H1 (cell line): ENCODE data around the gene ZSWIM6. TPM values are rescaled to one million over a fixed set of nuclear protein-coding genes. Genes with fewer than 3 reads are reported as not detected.

ENCODE experiments used
- CTCF ChIA-PET: fragments of 300-600 bp; sonication (Branson Sonifier 250); formaldehyde crosslinking; loops from one replicate; lab custom pipeline; 2021; ENCODE audit not compliant: partially characterized antibody; lab: Charles Lee
- POLR2A ChIA-PET: fragments of 300-600 bp; sonication (Branson Sonifier 250); formaldehyde crosslinking; loops from one replicate; lab custom pipeline; 2021; ENCODE audit warnings: inconsistent platforms; ENCODE audit not compliant: partially characterized antibody; lab: Charles Lee
- DNase-seq, 2 experiments: peaks; one replicate each; pipeline versions ENCODE4 v3.0.0 to v3.0.0-alpha.2; 2010 to 2022; ENCODE audit warnings: low spot score in 2 of 2, low read depth in 1 of 2, mixed read lengths in 1 of 2
- FAIRE-seq: peaks from 2 replicates; lab custom pipeline; 2011; peaks lifted over from hg19 to GRCh38; lab: Jason Lieb, UNC
- H2AFZ ChIP-seq: 2 replicates; pipeline ENCODE4 v1.8.1; 2012; ENCODE audit warnings: low read length, inconsistent platforms
- H2AK5ac ChIP-seq: 2 replicates; pipeline ENCODE4 v1.6.1; 2013; ENCODE audit warnings: low read depth, low read length
- H2BK120ac ChIP-seq: replicated peaks from 2 replicates; pipeline ENCODE3; 2013; ENCODE audit warnings: low read depth, low read length, inconsistent platforms
- H2BK12ac ChIP-seq: 2 replicates; pipeline ENCODE4 v1.6.1; 2013; ENCODE audit warnings: low read depth, low read length
- H2BK15ac ChIP-seq: 2 replicates; pipeline ENCODE4 v1.6.1; 2013; ENCODE audit warnings: low read length
- H2BK20ac ChIP-seq: 2 replicates; pipeline ENCODE4 v1.6.1; 2013; ENCODE audit warnings: low read length
- H2BK5ac ChIP-seq: 2 replicates; pipeline ENCODE4 v1.6.1; 2013; ENCODE audit warnings: low read depth, low read length
- H3K14ac ChIP-seq: 2 replicates; pipeline ENCODE4 v1.6.1; 2013; ENCODE audit warnings: inconsistent platforms; ENCODE audit not compliant: insufficient read length
- H3K18ac ChIP-seq: 2 replicates; pipeline ENCODE4 v1.6.1; 2013; ENCODE audit warnings: low read length; ENCODE audit errors: extremely low read depth
- H3K23ac ChIP-seq: 2 replicates; pipeline ENCODE4 v1.6.1; 2013; ENCODE audit warnings: inconsistent platforms; ENCODE audit not compliant: insufficient read length
- H3K23me2 ChIP-seq: 2 replicates; pipeline ENCODE4 v1.6.1; 2013; ENCODE audit warnings: low read depth, low read length
- H3K27ac ChIP-seq: 2 replicates; pipeline ENCODE4 v1.6.1; 2011; ENCODE audit warnings: low read depth, low read length, inconsistent platforms
- H3K27me3 ChIP-seq, 4 experiments: replicated peaks in 1 of 4; 1 replicate in 1 of 4; 2 replicates in 3 of 4; pipeline versions ENCODE4 v1.6.1 to v1.8.1; 2011 to 2013; ENCODE audit warnings: low read length in 3 of 4, mild to moderate bottlenecking in 3 of 4, inconsistent platforms in 2 of 4, mixed read lengths in 2 of 4, moderate library complexity in 1 of 4; ENCODE audit not compliant: control insufficient read depth in 3 of 4, insufficient read depth in 3 of 4; ENCODE audit errors: extremely low read depth in 1 of 4
- H3K36me3 ChIP-seq, 4 experiments: 2 replicates each; pipeline versions ENCODE4 v1.6.1 to v1.8.1; 2011 to 2013; ENCODE audit warnings: mild to moderate bottlenecking in 4 of 4, low read length in 3 of 4, moderate library complexity in 2 of 4, control low read depth in 1 of 4, inconsistent platforms in 1 of 4; ENCODE audit not compliant: insufficient read depth in 4 of 4, control insufficient read depth in 2 of 4
- H3K4ac ChIP-seq: replicated peaks from 2 replicates; pipeline ENCODE3; 2013; ENCODE audit warnings: low read length, low read depth, mixed read lengths, inconsistent platforms; ENCODE audit not compliant: insufficient read length
- H3K4me1 ChIP-seq, 4 experiments: replicated peaks in 1 of 4; 1 replicate in 1 of 4; 2 replicates in 3 of 4; pipeline versions ENCODE4 v1.6.1 to v1.8.1; 2011 to 2013; ENCODE audit warnings: low read length in 3 of 4, inconsistent platforms in 2 of 4, mixed read lengths in 1 of 4; ENCODE audit not compliant: insufficient read depth in 4 of 4, control insufficient read depth in 3 of 4
- H3K4me2 ChIP-seq, 2 experiments: 2 replicates each; pipeline versions ENCODE4 v1.6.1 to v1.8.1; 2011 to 2013; ENCODE audit warnings: low read depth in 2 of 2, low read length in 2 of 2, control low read depth in 1 of 2, inconsistent platforms in 1 of 2, mild to moderate bottlenecking in 1 of 2; ENCODE audit not compliant: insufficient read depth in 1 of 2
- H3K4me3 ChIP-seq, 4 experiments: fragments of 200-600, 300-600 bp in 1 of 4; sonication (generic), shearing (Covaris generic), sonication (Bioruptor Twin) in 1 of 4; 2 replicates each; pipeline versions ENCODE4 v1.5.1 to v1.8.1; 2011 to 2016; ENCODE audit warnings: low read length in 4 of 4, low read depth in 3 of 4, control low read depth in 2 of 4, inconsistent platforms in 2 of 4, mild to moderate bottlenecking in 2 of 4, mixed read lengths in 1 of 4, moderate library complexity in 1 of 4; ENCODE audit not compliant: insufficient read depth in 2 of 4; ENCODE audit errors: extremely low read depth in 1 of 4
- H3K56ac ChIP-seq: replicated peaks from 2 replicates; pipeline ENCODE3; 2013; ENCODE audit warnings: low read depth, mild to moderate bottlenecking, mixed read lengths, low read length, inconsistent platforms; ENCODE audit not compliant: insufficient read length
- H3K79me1 ChIP-seq: 2 replicates; pipeline ENCODE4 v1.6.1; 2013; ENCODE audit warnings: low read depth, low read length, control low read depth
- H3K79me2 ChIP-seq, 2 experiments: 2 replicates each; pipeline versions ENCODE4 v1.6.1 to v1.8.1; 2012 to 2013; ENCODE audit warnings: low read length in 2 of 2, mild to moderate bottlenecking in 2 of 2, inconsistent platforms in 1 of 2; ENCODE audit not compliant: insufficient read depth in 2 of 2, control insufficient read depth in 1 of 2
- H3K9ac ChIP-seq, 4 experiments: replicated peaks in 1 of 4; 1 replicate in 1 of 4; 2 replicates in 3 of 4; pipeline versions ENCODE4 v1.6.1 to v1.8.1; 2011 to 2013; ENCODE audit warnings: low read depth in 3 of 4, low read length in 3 of 4, control low read depth in 2 of 4, mild to moderate bottlenecking in 2 of 4, moderate library complexity in 2 of 4, inconsistent platforms in 1 of 4; ENCODE audit errors: extremely low read depth in 1 of 4
- H3K9me3 ChIP-seq, 2 experiments: 2 replicates each; pipeline versions ENCODE4 v1.6.1 to v1.8.1; 2012 to 2013; ENCODE audit warnings: mild to moderate bottlenecking in 2 of 2, moderate library complexity in 2 of 2, control low read depth in 1 of 2, inconsistent platforms in 1 of 2, low read depth in 1 of 2, low read length in 1 of 2, mixed read lengths in 1 of 2; ENCODE audit not compliant: insufficient read depth in 2 of 2
- H4K20me1 ChIP-seq, 2 experiments: replicated peaks in 1 of 2; 2 replicates each; pipeline versions ENCODE3 to v1.8.1; 2011 to 2013; ENCODE audit warnings: inconsistent platforms in 2 of 2, low read length in 2 of 2, mild to moderate bottlenecking in 1 of 2; ENCODE audit not compliant: insufficient read depth in 2 of 2, control insufficient read depth in 1 of 2
- H4K5ac ChIP-seq: 2 replicates; pipeline ENCODE4 v1.6.1; 2013; ENCODE audit warnings: low read length, low read depth, mixed read lengths, inconsistent platforms; ENCODE audit not compliant: insufficient read length
- H4K8ac ChIP-seq: 2 replicates; pipeline ENCODE4 v1.8.0; 2013; ENCODE audit warnings: mild to moderate bottlenecking, moderate library complexity, low read length, inconsistent platforms; ENCODE audit not compliant: insufficient read depth; ENCODE audit errors: extremely low read depth
- H4K91ac ChIP-seq: replicated peaks from 2 replicates; pipeline ENCODE3; 2013; ENCODE audit warnings: low read length, mixed read lengths, inconsistent platforms; ENCODE audit not compliant: insufficient read length
- FOSL1 ChIP-seq: IDR thresholded peaks from 2 replicates; pipeline ENCODE4 v1.6.1; 2011; ENCODE audit warnings: mild to moderate bottlenecking, low read depth, low read length, moderate library complexity; ENCODE audit not compliant: insufficient read depth
- HDAC2 ChIP-seq, 2 experiments: fragments of 300-600 bp in 1 of 2; sonication (generic) in 1 of 2; IDR thresholded peaks; 2 replicates each; pipeline ENCODE4 v1.6.1; 2011 to 2012; ENCODE audit warnings: low read depth in 2 of 2, low read length in 2 of 2, mild to moderate bottlenecking in 2 of 2, moderate library complexity in 2 of 2, borderline replicate concordance in 1 of 2, inconsistent platforms in 1 of 2
- SAP30 ChIP-seq: fragments of 300-600 bp; sonication (generic); IDR thresholded peaks from 2 replicates; pipeline ENCODE4 v1.7.1; 2012; ENCODE audit warnings: low read length, moderate library complexity, mild to moderate bottlenecking, inconsistent platforms; ENCODE audit not compliant: insufficient read depth, insufficient replicate concordance
- TEAD4 ChIP-seq: IDR thresholded peaks from 2 replicates; pipeline ENCODE4 v1.6.1; 2012; ENCODE audit warnings: low read depth, low read length, inconsistent platforms, mixed read lengths
- whole genome bisulfite sequencing, 2 experiments: shearing (Covaris generic) in 1 of 2; methylation state at CpG; one replicate each; pipeline versions ENCODE4 v1.1.6 to v1.1.7; 2013 to 2015; ENCODE audit warnings: low lambda C conversion rate in 2 of 2, mixed read lengths in 2 of 2, inconsistent platforms in 1 of 2, low coverage in 1 of 2, missing lambda C conversion rate in 1 of 2; ENCODE audit not compliant: insufficient replicate concordance in 2 of 2, insufficient coverage in 1 of 2, insufficient read length in 1 of 2; ENCODE audit errors: extremely low coverage in 1 of 2, missing lambda C conversion rate in 1 of 2; 5-methylcytosine and 5-hydroxymethylcytosine counted together
- polyA plus RNA-seq, 7 experiments: library from polyadenylated mRNA; depleted of rRNA in 3 of 7; stranded (reverse) in 5 of 7; unstranded in 2 of 7; fragments of >200 nt in 5 of 7; fragments of 200-250 nt in 2 of 7; gene quantifications; 1 replicate in 5 of 7; 2 replicates in 1 of 7; 4 replicates in 1 of 7; pipeline versions ENCODE4 v1.2.1 to v1.2.3, GENCODE V29; 2011 to 2013; ENCODE audit warnings: missing spikeins in 2 of 7, mixed read lengths in 2 of 7
- total RNA-seq: library from RNA; stranded (reverse); fragmentation: NEBNext Ultra II Directional; extraction: Animal tissue kit (Norgen Biotek cat#: 25700); gene quantifications from 2 replicates; pipeline ENCODE4 v1.2.1, GENCODE V29; 2021

Gene ZSWIM6
- total and polyA plus RNA-seq, 2 of the 8 experiments (the other 6 are each of a cell fraction or from before 2014, with no cell fraction given): 7.9 to 12.4 TPM

DNA sequence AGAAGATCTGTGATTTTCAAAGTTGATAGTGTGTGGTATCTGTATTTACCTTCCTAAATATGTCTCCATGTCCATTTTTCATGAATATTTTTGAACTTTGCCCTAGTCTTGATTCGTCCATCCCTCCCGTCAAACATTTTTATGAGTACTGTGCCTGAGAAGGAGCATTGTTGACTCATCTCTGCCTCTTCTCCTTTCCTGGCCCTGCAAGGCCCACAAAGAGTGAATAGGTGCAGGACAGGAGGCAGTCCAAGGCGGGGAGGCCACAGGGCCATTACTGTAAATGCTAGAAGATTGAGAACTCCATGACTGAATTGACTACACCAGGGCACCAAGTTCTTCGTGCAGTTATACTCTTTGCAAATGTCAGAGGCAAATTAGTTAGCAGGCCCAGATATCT is 200.9 kb downstream of the ZSWIM6 start:
- no peak overlapping the region for H3K23ac ChIP-seq
- FAIRE-seq (no peak), DNase-seq (no peak)
- H2BK5ac ChIP-seq: no peak overlapping the region
- no peak overlapping the region for H4K91ac ChIP-seq
- H3K4me2 ChIP-seq: no peak overlapping the region
- H3K9ac ChIP-seq: no peak overlapping the region
- no peak overlapping the region for H3K18ac ChIP-seq
- H3K79me2 ChIP-seq: no peaks in the 10 kb centered on the region
- no peak overlapping the region for H2BK15ac ChIP-seq
- H3K56ac ChIP-seq: no peak overlapping the region
- no peak overlapping the region for H4K5ac ChIP-seq
- 91% methylated on average over 4 of the region's 4 CpGs; no CpG with 5 or more reads in 1 of the 2 experiments for WGBS, 2 experiments
- H2BK20ac ChIP-seq: no peak overlapping the region
- H3K23me2 ChIP-seq: no peaks in the 10 kb centered on the region
- H3K27ac ChIP-seq: no peak overlapping the region
- H3K79me1 ChIP-seq: no peaks in the 10 kb centered on the region; the same call in 1 of the 2 replicates
- no peak overlapping the region for H2AFZ ChIP-seq
- POLR2A ChIA-PET: no interaction called here
- no peaks in the 10 kb centered on the region for H4K20me1 ChIP-seq
- no peaks in the 10 kb centered on the region for H3K9me3 ChIP-seq
- no peak overlapping the region for H3K4ac ChIP-seq
- no peak overlapping the region for H3K4me3 ChIP-seq
- H4K8ac ChIP-seq: no peak overlapping the region
- H2BK12ac ChIP-seq: no peak overlapping the region
- no peak for TF ChIP-seq FOSL1
- no peak for TF ChIP-seq HDAC2 (IDR thresholded peaks at IDR 0.05; ENCODE audit: borderline replicate concordance in 1 of 2, low read depth in 2 of 2, low read length in 2 of 2)
- TF ChIP-seq TEAD4: no peak
- no peak for TF ChIP-seq SAP30
- TF ChIP-seq, all 59 proteins: peak for 0
- H3K36me3 ChIP-seq: no peaks in the 10 kb centered on the region; a peak in 2 of 8 replicates
- CTCF ChIA-PET: no interaction called here
- H3K4me1 ChIP-seq: no peaks in the 10 kb centered on the region
- H2AK5ac ChIP-seq: no peak overlapping the region
- no peak overlapping the region for H2BK120ac ChIP-seq
- no peaks in the 10 kb centered on the region for H3K27me3 ChIP-seq
- no peak overlapping the region for H3K14ac ChIP-seq
